ENCODE data around the gene OIT3.

DNA sequence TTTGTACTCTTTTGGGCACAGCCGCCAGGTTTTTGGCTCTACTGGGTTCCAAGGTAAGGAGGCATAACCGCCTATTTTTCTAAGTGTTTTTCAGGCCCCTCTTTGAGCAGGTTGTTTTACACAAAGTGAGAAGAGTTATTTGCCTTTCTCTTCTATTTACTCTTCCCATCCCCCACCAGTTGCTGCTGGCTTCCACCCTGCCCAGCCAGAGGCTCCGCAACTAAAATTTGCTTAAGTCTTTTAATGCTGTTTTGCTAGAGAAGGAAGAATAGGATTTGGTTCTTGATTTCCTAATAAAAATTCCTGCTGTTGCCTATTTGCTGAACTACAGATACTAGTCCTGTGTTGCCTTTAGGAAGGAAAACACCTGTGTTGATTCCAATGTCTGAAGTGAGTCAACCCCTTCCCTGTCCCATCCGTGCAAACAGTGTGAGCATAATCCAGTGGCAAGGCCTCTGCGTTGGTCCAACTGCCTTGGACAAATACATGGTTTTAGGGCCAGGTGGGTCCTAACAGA is 59.2 kb downstream of the OIT3 start:
- TF ChIP-seq, protein P1, sequence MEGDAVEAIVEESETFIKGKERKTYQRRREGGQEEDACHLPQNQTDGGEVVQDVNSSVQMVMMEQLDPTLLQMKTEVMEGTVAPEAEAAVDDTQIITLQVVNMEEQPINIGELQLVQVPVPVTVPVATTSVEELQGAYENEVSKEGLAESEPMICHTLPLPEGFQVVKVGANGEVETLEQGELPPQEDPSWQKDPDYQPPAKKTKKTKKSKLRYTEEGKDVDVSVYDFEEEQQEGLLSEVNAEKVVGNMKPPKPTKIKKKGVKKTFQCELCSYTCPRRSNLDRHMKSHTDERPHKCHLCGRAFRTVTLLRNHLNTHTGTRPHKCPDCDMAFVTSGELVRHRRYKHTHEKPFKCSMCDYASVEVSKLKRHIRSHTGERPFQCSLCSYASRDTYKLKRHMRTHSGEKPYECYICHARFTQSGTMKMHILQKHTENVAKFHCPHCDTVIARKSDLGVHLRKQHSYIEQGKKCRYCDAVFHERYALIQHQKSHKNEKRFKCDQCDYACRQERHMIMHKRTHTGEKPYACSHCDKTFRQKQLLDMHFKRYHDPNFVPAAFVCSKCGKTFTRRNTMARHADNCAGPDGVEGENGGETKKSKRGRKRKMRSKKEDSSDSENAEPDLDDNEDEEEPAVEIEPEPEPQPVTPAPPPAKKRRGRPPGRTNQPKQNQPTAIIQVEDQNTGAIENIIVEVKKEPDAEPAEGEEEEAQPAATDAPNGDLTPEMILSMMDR (IDR thresholded peaks at IDR 0.05): no peak
- TF ChIP-seq POLR2A (IDR thresholded peaks at IDR 0.05): no peak

All from testis (tissue), 2 donors.